DMS 273 (cell line): ENCODE data around the gene AASS.

Experiments
- DNase-seq: peaks from one replicate; lab custom pipeline; 2025; ENCODE audit not compliant: unreplicated experiment; lab: John Stamatoyannopoulos, UW

AASS gene

DNA sequence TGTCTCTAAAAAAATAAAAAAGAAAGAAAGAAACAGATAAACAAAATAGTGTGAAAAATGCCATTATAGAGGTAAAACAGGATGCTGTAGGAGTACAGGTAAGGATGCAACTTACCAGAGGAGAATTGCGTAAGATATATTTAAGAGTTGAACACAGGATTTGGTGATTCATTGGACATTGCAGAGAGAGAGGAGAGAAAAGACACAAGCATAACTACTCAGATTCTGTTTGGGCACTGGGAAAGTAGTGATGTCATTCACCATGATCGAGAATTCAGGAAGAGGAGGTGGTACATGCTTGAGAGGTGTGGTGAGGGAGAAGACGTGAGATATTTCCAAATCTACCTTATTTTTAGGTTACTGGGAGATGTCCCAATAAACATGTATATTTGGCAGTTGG is 97.6 kb downstream of the AASS start:
- DNase-seq: no peak

DNA sequence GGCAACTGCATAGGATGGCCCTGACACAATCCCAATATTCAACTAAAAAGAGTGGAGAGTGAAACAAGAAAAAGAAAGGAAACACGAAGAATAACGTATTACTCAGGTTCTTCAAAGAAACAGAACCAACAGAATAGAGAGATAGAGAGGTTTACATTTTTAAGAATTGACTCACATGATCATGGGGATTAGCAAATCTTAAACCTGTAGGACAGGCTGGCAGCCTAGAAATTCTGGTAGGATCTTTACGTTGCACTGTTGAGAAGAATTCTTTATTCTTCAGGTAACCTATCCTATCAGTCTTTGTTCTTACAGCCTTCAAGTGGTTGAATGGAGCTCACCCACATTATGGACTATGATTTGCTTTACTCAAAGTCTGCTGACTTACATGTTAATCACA is 103.9 kb downstream of the AASS start:
- DNase-seq: no peak

DNA sequence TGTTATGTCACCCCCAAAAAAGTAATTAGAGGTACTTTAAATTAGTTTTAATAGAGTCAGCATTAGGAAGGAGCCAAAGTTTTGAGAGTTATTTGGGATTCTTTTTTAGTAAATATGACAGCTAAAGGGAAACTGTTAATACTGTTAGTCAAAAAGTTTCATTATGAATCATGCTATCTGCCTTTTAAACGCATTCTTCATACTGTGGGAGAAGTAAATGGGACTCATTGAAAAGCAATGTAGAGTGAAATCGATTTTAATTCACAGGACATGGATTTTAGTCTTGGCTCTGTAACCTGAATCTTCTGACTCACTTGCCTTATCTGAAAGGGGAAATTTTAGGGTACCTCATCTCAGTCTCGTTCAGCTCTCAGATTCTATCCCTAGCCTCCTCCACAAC is 105.1 kb downstream of the AASS start:
- no peak for DNase-seq

DNA sequence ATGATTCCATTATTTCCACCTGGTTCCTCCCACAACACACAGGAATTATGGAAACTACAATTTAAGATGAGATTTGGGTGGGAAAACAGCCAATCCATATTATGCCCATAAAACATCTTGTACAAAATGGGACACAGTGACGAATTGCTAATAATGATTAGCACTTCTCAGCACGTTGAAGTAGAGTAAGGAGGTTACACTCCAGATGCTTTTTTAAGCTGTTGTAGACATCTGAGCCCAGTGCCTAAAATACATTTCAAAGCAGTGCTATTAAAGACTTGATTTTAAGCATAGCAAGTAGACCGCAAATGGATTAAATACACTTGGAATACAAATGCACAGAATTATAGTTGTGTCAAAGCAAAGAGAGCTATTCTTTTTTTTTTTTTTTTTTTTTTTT is 105.9 kb downstream of the AASS start:
- DNase-seq: no peak

DNA sequence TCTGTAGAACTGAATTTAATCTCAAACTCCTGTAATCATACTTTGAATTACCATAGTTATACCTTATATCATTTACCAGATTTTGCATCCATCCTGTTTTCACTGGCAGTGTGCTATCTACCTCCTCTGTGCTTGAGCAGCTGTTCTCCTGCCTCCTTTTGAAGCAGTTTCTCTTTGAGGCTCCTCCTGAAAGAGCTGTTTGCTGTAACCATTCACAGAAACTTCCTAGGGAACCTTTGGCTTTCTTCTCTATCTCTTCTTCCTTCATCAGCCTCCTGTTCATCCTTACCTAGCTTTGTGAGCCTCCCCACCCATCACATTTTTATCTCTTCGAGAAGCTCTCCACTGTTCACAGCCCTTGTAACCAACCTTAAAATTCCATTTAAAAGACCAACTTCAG is 108.2 kb downstream of the AASS start:
- DNase-seq: no peak

DNA sequence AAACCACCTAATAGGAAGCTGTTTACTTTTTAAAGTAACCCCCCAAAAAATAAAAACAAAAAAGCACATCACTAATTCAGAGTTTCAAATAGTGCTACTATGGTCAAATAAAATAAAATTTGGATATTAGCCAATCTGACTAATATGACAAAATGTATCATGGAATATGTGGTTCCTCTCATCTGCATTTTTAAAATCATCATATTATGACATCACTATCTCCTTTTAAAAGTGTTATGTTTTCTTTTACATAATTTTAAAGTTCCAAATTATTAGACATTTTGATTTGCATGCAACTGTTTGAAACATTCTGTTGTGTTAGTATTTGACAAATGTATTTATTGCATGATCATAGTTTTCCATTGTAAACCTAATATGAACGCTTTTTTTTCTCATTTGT is 110.4 kb downstream of the AASS start:
- DNase-seq: no peak

DNA sequence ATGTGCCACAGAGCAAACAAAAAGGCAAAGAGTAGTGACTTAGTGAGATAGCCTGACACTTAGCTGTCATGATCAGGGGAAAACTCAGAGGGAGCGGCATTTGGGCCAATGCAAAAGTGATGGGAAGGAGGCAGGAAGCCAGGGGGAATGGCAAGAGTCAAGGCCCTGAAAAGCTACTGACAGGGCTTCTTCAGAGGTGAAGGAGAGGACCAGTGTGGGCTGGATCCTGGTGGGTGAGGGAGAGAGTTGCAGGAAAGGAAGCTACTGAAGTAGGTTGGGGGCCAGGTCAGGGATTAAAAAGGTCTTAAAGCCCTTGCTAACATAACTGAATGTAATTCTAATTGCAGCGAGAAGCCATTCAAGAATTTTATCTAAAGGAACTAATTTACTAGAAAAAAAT is 117.0 kb downstream of the AASS start:
- no peak for DNase-seq
